NOMO-1 treated with DMSO at 0.1 percent for 48 hours (cell line): ENCODE data around the gene RASL12.
"Not testable (repeated sequence)": the region's sequence is repeated elsewhere in the genome, so short reads cannot be mapped to it uniquely, and the experiment has no call there.

ENCODE experiments used
- DNase-seq: peaks from one replicate; lab custom pipeline; 2025; ENCODE audit not compliant: unreplicated experiment; lab: John Stamatoyannopoulos, UW

The RASL12 gene

GRCh38 chr15:65057549-65057940 is 10.2 kb downstream of the RASL12 start:
- DNase-seq = no peak

- DNase-seq = no peak
Observed at GRCh38 chr15:65056868-65057548, 10.8 kb downstream of the RASL12 start.

- no peak for DNase-seq
Observed at GRCh38 chr15:65056106-65056505, 11.7 kb downstream of the RASL12 start.

- DNase-seq = no peak
Observed at GRCh38 chr15:65055201-65055870, 12.5 kb downstream of the RASL12 start.

- peak; percentile 25 for DNase-seq
Observed at GRCh38 chr15:65054333-65055200, 13.2 kb downstream of the RASL12 start.

- no peak for DNase-seq
Observed at GRCh38 chr15:65052956-65053355, 14.8 kb downstream of the RASL12 start.

- no peak for DNase-seq
Observed at GRCh38 chr15:65051266-65051665, 16.5 kb downstream of the RASL12 start.

- peak; percentile 74 for DNase-seq
Observed at GRCh38 chr15:65050270-65050669, 17.5 kb downstream of the RASL12 start.

- DNase-seq = peak; percentile 83
Observed at GRCh38 chr15:65049418-65049840, 18.4 kb downstream of the RASL12 start.

GRCh38 chr15:65048241-65048640 is 19.6 kb downstream of the RASL12 start:
- no peak for DNase-seq

- no peak for DNase-seq
Observed at GRCh38 chr15:65044724-65045481, 22.9 kb downstream of the RASL12 start, which contains the start of gene SLC51B. TSS of gene SLC51B (plus strand) at chr15:65045387. CDS start at chr15:65050005, 4,618 bp downstream.

- not testable (repeated sequence) for DNase-seq
Observed at GRCh38 chr15:65044218-65044617, 23.6 kb downstream of the RASL12 start.

GRCh38 chr15:65042776-65043327 is 24.9 kb downstream of the RASL12 start:
- DNase-seq = no peak

- no peak for DNase-seq
Observed at GRCh38 chr15:65041787-65042186, 26.0 kb downstream of the RASL12 start.

- no peak for DNase-seq
Observed at GRCh38 chr15:65040461-65040860, 27.3 kb downstream of the RASL12 start.

GRCh38 chr15:65038836-65039235 is 29.0 kb downstream of the RASL12 start:
- DNase-seq = no peak

GRCh38 chr15:65038428-65038827 is 29.4 kb downstream of the RASL12 start:
- no peak for DNase-seq

- no peak for DNase-seq
Observed at GRCh38 chr15:65037309-65037708, 30.5 kb downstream of the RASL12 start.

- no peak for DNase-seq
Observed at GRCh38 chr15:65034719-65035118, 33.1 kb downstream of the RASL12 start.

- peak; percentile 60 for DNase-seq
Observed at GRCh38 chr15:65033659-65034269, 34.0 kb downstream of the RASL12 start.
